Esophagus muscularis mucosa (tissue), 4 donors: Measurements from ENCODE around the gene FOS. TPM values are rescaled to one million over a fixed set of nuclear protein-coding genes. Genes with fewer than 3 reads are reported as not detected.
A peak's percentile ranks its signal among the peaks of the same experiment; 100 is the strongest.

Source experiments
- DNase-seq: peaks from one replicate; pipeline ENCODE4 v3.0.0-alpha.2; 2017; ENCODE audit errors: extremely low spot score
- H3K27ac ChIP-seq, 4 donors: fragments of 200-600 bp; sonication (generic); replicated peaks in 1 of 4; 1 replicate in 3 of 4; 2 replicates in 1 of 4; pipeline ENCODE4 v1.5.1; 2016 to 2019; ENCODE audit warnings: mild to moderate bottlenecking in 1 of 4
- H3K27me3 ChIP-seq, 4 donors: fragments of 200-600 bp; sonication (generic); one replicate each; pipeline versions ENCODE4 v1.5.1 to v1.6.0; 2016 to 2019
- H3K36me3 ChIP-seq, 4 donors: fragments of 200-600 bp; sonication (generic); one replicate each; pipeline ENCODE4 v1.5.1; 2016 to 2019
- H3K4me1 ChIP-seq, 4 donors: fragments of 200-600 bp; sonication (generic); one replicate each; pipeline ENCODE4 v1.5.1; 2016 to 2019
- H3K4me3 ChIP-seq, 4 donors: fragments of 200-600 bp; sonication (generic); 1 replicate in 2 of 4; 2 replicates in 2 of 4; pipeline ENCODE4 v1.5.1; 2016 to 2019; ENCODE audit warnings: mild to moderate bottlenecking in 4 of 4, moderate library complexity in 1 of 4
- H3K9me3 ChIP-seq, 4 donors: fragments of 200-600 bp; sonication (generic); 1 replicate in 3 of 4; 2 replicates in 1 of 4; pipeline ENCODE4 v1.5.1; 2016 to 2019
- EP300 ChIP-seq: sonication (generic); formaldehyde crosslinking; IDR thresholded peaks from one replicate; pipeline ENCODE4 v1.6.1; 2017; ENCODE audit warnings: antibody characterized with exemption
- POLR2A ChIP-seq: fragments of 450-650 bp; IDR thresholded peaks from one replicate; pipeline ENCODE4 v1.6.1; 2017; ENCODE audit warnings: antibody characterized with exemption, moderate library complexity, mild to moderate bottlenecking, low read depth
- POLR2AphosphoS5 ChIP-seq, 2 donors: sonication (generic); formaldehyde crosslinking; IDR thresholded peaks; one replicate each; pipeline ENCODE4 v1.6.1; 2017; ENCODE audit warnings: antibody characterized with exemption in 2 of 2
- WGBS: methylation state at CpG from one replicate; pipeline ENCODE4 v1.1.5; 2018; 5-methylcytosine and 5-hydroxymethylcytosine counted together
- intact Hi-C: fragments of 100-400 bp; cut with DNase I; formaldehyde crosslinking; loops from one replicate; pipeline ENCODE4 v1.15.1; 2023
- total RNA-seq, 4 donors: library from RNA; depleted of rRNA; stranded (reverse); fragments of >200 nt; gene quantifications; one replicate each; pipeline versions ENCODE4 v1.1.0 to v1.2.1, GENCODE V29; 2016
- TF ChIP-seq, protein P1 (sequence below), 3 experiments: fragments of 200-600 bp in 2 of 3; fragments of 450-650 bp in 1 of 3; sonication (generic) in 2 of 3; IDR thresholded peaks; one replicate each; pipeline ENCODE4 v1.5.1; 2017 to 2019; ENCODE audit warnings: antibody characterized with exemption in 3 of 3, mild to moderate bottlenecking in 2 of 3, moderate library complexity in 1 of 3

The FOS gene
- total RNA-seq, result 100 to 1,000 TPM in 2 of 4 donors, 10 to 100 TPM in 2; 68.6 to 695 (median 143) TPM

- DNase-seq, result peak; percentile 99
- intact Hi-C loops, result loop anchor here (5.0 kb wide), 1 partner anchor 101 kb away; the partner anchor contains the start of gene TMED10
- TF ChIP-seq, protein P1, sequence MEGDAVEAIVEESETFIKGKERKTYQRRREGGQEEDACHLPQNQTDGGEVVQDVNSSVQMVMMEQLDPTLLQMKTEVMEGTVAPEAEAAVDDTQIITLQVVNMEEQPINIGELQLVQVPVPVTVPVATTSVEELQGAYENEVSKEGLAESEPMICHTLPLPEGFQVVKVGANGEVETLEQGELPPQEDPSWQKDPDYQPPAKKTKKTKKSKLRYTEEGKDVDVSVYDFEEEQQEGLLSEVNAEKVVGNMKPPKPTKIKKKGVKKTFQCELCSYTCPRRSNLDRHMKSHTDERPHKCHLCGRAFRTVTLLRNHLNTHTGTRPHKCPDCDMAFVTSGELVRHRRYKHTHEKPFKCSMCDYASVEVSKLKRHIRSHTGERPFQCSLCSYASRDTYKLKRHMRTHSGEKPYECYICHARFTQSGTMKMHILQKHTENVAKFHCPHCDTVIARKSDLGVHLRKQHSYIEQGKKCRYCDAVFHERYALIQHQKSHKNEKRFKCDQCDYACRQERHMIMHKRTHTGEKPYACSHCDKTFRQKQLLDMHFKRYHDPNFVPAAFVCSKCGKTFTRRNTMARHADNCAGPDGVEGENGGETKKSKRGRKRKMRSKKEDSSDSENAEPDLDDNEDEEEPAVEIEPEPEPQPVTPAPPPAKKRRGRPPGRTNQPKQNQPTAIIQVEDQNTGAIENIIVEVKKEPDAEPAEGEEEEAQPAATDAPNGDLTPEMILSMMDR (IDR thresholded peaks at IDR 0.05), result no peak
- TF ChIP-seq EP300, result peak; percentile 87
- peak in 1 of 2 donors; percentile 99 for TF ChIP-seq POLR2AphosphoS5 (IDR thresholded peaks at IDR 0.05)
- peak; percentile 99 for TF ChIP-seq POLR2A
- H3K4me3 ChIP-seq, result peak within 1 kb of the TSS; percentile 66 to 84 (median 69)
- H3K4me1 ChIP-seq, result peaks cover 26 to 69% (median 58%) of the 10 kb centered on the region in 4 donors
- under 1% methylated on average over 45 of the region's 69 CpGs for WGBS
- H3K27ac ChIP-seq, result peak within 1 kb of the TSS; percentile 96 to 99 (median 99)
- no peaks in the 10 kb centered on the region for H3K27me3 ChIP-seq
- peaks cover 6 to 29% (median 15%) of the 10 kb centered on the region in 4 donors for H3K36me3 ChIP-seq
- H3K9me3 ChIP-seq, result no peaks in the 10 kb centered on the region
Measured at GRCh38 chr14:75278422-75279152, at the start of gene FOS. TSS of gene FOS (plus strand) at chr14:75278828. CDS start at chr14:75278983, 155 bp downstream.

- H3K27ac ChIP-seq, result no peak overlapping the region
- H3K27me3 ChIP-seq, result no peaks in the 10 kb centered on the region
- intact Hi-C loops, result loop anchor here (5.0 kb wide), 1 partner anchor 42 kb away; no protein-coding TSS in a partner anchor
- TF ChIP-seq POLR2A (no peak), EP300 (no peak), POLR2AphosphoS5 (IDR thresholded peaks at IDR 0.05) (no peak)
- TF ChIP-seq, protein P1 (IDR thresholded peaks at IDR 0.05), result no peak
- WGBS, result 95% methylated on average over 4 of the region's 4 CpGs
- H3K4me1 ChIP-seq, result peaks cover 0 to 17% (median 7%) of the 10 kb centered on the region in 4 donors
- no peaks in the 10 kb centered on the region for H3K9me3 ChIP-seq
- DNase-seq, result no peak
- H3K4me3 ChIP-seq, result no peak overlapping the region
- H3K36me3 ChIP-seq, result no peaks in the 10 kb centered on the region
Measured at GRCh38 chr14:75229661-75230139, 48.9 kb upstream of the FOS start.

DNA sequence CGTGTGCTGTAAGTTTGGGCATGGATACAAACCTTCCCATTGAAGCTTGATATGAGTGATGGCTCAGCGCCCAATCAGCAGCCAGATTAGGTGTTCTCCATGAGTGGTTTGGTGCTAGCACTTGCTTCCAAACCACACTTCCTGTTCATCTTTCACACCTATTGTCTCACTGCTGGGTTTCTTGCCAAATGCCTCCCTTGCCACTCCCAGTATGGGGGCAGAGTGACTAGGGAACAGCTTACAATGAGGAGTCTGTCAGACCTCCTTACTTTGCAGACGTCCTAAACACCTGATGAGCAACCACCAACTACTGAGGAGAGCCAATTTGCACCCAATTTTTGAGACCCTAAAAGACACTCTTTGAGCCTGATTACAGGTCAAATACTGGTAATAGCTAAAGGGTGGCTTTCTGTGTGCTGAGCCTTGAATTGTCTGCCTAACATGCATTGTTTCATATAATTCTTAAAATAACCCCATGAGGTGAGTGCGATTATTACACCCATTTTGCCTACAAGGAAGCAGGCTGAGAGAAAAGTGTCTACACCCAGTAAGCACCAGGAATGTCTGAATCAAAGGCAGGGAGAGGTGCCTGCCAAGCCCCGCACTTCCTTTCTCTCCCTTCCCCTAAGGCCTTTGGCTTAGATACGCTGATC lies 48.4 kb upstream of the FOS start:
- TF ChIP-seq EP300, result no peak
- TF ChIP-seq, protein P1 (IDR thresholded peaks at IDR 0.05), result peak in 1 of 3 experiments; percentile 20
- no peak for TF ChIP-seq POLR2AphosphoS5 (IDR thresholded peaks at IDR 0.05)
- no peak for TF ChIP-seq POLR2A
- 89% methylated on average over 6 of the region's 6 CpGs for WGBS
- Histone ChIP-seq H3K27me3 (no peaks in the 10 kb centered on the region), H3K9me3 (no peaks in the 10 kb centered on the region), H3K4me1 (peaks cover 0 to 19% (median 7%) of the 10 kb centered on the region in 4 donors), H3K36me3 (no peaks in the 10 kb centered on the region), H3K27ac (no peak overlapping the region), H3K4me3 (no peak overlapping the region)
- intact Hi-C loops, result loop anchor here (5.0 kb wide), 1 partner anchor 43 kb away; no protein-coding TSS in a partner anchor
- no peak for DNase-seq

DNA sequence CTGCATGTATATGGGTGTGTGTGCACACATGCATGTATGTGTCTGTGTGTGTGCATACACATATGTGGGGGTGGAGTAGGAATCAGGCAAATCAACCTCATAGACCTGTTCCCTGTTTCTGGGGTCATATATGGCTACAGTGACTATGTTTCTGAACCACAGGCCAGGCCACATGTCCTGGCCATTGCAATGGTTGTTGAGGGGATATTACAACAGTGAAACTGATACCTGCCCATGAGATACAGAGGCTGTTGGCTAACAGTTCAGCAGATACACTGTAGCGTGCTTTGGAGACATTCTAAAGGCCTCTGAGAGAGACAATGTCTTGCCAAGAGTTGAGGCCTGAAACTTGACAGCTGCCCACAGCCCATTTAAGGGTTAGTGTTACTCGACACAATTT lies 47.3 kb upstream of the FOS start:
- TF ChIP-seq EP300 (no peak), POLR2A (no peak), POLR2AphosphoS5 (IDR thresholded peaks at IDR 0.05) (no peak)
- TF ChIP-seq, protein P1 (IDR thresholded peaks at IDR 0.05), result no peak
- intact Hi-C loops, result loop anchor here (5.0 kb wide), 1 partner anchor 44 kb away; no protein-coding TSS in a partner anchor
- Histone ChIP-seq H3K4me3 (no peak overlapping the region), H3K9me3 (no peaks in the 10 kb centered on the region), H3K27ac (no peak overlapping the region), H3K27me3 (no peaks in the 10 kb centered on the region), H3K36me3 (no peaks in the 10 kb centered on the region), H3K4me1 (peaks cover under 1 to 19% (median 8%) of the 10 kb centered on the region in 4 donors)
- no peak for DNase-seq
- WGBS, result 96% methylated on average over 2 of the region's 2 CpGs
